GM18520 (cell line): ENCODE results near the gene TMEM252.
A peak's percentile ranks its signal among the peaks of the same experiment; 100 is the strongest.

Source experiments
- ATAC-seq: cut with Tn5 transposase; IDR thresholded peaks from one replicate; pipeline ENCODE4 v1.9.1; 2021; ENCODE audit not compliant: unreplicated experiment

Gene TMEM252

GRCh38 chr9:68540712-68541535, at the start of gene TMEM252:
TSS of gene TMEM252 (minus strand) at chr9:68540883. CDS start at chr9:68540814, 69 bp downstream.
- ATAC-seq = no peak

- no peak for ATAC-seq
These were observed 44.5 kb upstream of the TMEM252 start for GRCh38 chr9:68585034-68585761.

- no peak for ATAC-seq
These were observed 43.7 kb upstream of the TMEM252 start for GRCh38 chr9:68584189-68585033.

- no peak for ATAC-seq
These were observed 41.0 kb upstream of the TMEM252 start for GRCh38 chr9:68581696-68582095.

- ATAC-seq = peak; percentile 75
These were observed 37.3 kb upstream of the TMEM252 start for GRCh38 chr9:68577774-68578591.

DNA sequence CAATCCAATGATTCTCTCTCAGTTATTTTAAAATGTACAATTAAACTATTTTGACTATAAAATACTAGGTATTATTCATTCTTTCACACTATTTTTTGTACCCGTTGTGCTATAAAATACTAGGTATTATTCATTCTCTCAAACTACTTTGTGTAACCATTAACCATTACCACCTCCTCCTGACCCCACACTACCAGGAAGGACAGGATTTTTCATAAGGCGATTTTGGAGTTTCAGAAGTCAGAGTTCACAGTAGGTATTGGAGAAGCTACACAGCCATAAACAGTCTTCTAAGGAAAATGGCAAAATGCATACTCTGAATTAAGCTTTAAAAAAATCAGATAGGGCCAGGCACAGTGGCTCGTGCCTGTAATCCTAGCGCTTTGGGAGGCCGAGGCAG, 35.1 kb upstream of the TMEM252 start:
- ATAC-seq = no peak

GRCh38 chr9:68574150-68574549, 33.5 kb upstream of the TMEM252 start:
- no peak for ATAC-seq

DNA sequence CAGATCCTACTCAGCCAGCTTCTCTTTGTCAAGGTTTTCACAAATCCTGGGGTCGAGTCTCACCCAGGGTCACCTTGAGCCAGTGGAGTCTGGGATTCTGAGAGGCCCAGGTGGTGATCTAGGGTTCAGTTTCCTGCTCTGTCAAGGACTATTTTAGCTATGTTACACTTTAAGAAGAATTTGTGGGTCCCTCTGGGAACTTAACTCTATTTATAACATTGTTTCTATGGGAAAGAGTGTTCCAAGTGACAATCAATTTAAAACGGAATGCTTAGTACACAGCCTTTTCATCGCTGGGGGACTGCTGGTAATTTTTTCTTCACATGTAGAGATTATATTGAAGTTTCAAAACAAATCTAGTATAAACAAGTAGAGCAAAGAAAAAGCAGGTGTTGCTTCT, 26.9 kb upstream of the TMEM252 start:
- ATAC-seq = no peak

DNA sequence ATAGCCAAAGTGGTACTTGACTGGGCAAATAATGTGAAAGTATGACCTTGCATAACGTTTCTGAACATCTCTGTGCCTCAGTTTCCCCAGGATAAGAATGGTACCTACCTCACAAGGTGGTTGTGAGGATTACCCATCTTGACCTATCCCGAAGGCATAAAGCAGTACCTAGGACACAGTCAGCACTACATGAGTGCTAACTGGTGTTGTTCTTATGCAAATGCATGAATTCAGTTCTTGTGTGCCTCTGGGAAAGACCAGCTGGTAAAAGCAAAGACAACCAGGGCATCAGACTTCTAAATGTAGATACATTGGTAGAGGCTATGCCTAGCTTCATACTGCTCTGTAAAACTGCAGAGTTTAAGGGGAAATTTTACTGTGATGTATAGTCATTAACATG, 21.8 kb upstream of the TMEM252 start:
- no peak for ATAC-seq

- no peak for ATAC-seq
These were observed 19.6 kb upstream of the TMEM252 start for GRCh38 chr9:68560071-68560844.

- no peak for ATAC-seq
These were observed 17.9 kb upstream of the TMEM252 start for GRCh38 chr9:68558545-68558944.

GRCh38 chr9:68555437-68556150, 14.9 kb upstream of the TMEM252 start:
- no peak for ATAC-seq

- no peak for ATAC-seq
These were observed 12.2 kb upstream of the TMEM252 start for GRCh38 chr9:68552700-68553476.

DNA sequence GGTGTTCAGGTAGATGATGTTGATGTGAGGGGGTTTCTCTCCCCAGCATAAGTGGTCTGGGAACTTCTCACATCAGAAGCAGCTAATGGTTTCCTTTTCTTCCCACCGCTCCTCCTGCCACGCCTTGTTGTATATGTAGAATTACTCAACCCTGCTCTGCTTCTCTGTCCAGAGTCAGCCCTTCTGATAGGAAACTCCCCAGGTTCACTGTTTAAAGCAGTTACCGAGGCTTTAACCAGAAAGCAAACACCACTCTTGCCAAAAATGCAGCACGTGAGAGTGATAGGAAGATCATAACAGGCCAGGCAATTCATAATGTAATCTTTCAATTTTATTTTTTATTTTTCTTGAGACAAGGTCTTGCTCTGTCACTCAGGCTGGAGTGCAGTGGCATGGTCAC, 10.5 kb upstream of the TMEM252 start:
- no peak for ATAC-seq

DNA sequence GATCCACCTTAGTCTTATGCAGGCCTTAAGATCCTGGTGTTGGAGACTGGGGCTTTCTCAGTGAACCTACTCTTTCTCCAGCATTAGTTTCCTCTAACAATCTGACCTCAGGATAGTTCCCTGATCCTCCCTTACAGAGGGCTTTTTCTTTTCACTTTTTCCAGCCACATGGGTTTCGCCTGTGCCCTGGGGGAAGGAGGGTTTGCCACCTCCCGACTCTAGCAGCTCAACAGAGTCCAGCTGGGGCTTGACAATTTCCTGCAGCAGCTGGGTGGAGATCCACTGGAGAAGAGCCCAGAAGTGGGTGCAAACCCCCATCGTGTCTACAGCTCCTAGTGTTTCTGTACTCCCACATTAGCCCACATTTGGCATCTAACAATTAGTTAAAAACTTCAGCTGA, 7.6 kb upstream of the TMEM252 start:
- ATAC-seq = no peak

DNA sequence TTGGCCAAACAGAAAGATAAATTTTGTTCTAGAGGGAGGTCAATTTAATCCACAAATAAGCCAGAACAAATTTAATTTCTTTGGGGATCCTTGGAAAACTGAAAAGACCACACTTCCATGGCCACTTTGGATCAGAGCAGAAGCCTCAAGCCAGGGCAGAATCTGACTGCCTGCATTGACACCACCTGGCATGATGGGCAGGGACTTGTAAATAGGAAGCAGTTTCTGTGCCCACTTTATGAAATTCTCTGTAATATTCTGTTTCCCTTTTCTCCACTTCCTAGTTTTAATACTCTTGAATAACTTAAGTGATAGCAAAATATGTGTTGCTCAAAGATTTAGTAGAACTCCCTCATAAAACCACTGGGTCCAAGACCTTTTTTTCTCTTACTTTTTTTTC, 6.7 kb upstream of the TMEM252 start:
- no peak for ATAC-seq

DNA sequence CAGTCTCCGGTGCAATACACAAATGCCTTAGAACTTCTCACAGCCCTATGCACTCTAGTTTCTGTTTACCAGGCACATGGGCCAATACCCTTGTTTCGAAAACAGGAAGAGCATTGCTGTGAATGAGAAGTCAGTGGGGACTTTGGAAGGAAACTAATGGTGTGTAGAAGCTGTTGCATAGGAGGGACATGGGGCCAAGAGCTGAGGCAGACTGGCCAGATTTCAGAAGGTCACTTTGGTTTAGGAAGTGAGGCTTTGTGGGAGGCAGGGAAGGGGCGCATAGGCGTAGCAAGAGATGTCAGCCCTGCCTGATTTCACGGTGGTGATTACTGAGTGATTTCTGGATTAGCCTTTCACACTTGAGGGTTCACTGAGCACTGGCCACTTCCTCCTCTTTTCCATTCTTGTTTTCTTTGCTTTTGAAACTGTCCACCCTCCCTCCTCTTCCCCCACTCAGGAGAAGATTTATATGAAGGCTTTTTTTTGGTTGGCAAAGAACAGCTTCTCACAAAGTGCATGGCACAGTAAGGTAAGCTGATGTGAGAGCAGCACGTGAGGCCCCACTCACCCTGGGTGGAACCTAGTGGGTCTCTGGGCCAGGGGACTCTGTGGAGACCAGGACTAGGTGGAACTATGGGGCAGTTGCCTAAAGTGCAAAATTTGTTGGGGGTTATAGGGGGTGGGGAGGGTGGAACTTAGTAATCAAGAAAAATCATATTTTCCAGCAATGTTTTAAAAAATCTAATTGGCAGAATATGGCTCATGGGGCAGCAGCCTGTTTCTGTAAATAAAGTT, 6.1 kb upstream of the TMEM252 start:
- ATAC-seq = peak; percentile 68
